Central memory CD4-positive, alpha-beta T cell (primary cell): Measurements from ENCODE around the gene TMEM72.

ENCODE experiments used
- DNase-seq: peaks from one replicate; pipeline ENCODE4 v3.0.0; 2022

The TMEM72 gene

GRCh38 chr10:44956717-44957706, 45.9 kb downstream of the TMEM72 start:
- DNase-seq: no peak

GRCh38 chr10:44958196-44958897, 47.2 kb downstream of the TMEM72 start:
- no peak for DNase-seq

GRCh38 chr10:44958898-44959246, 47.7 kb downstream of the TMEM72 start:
- no peak for DNase-seq

GRCh38 chr10:44959247-44960087, 48.3 kb downstream of the TMEM72 start, which contains the start of gene RASSF4:
TSS of gene RASSF4 (plus strand) at chr10:44959802. CDS start at chr10:44970203, 10,401 bp downstream.
- peak; percentile 87 for DNase-seq

- DNase-seq: no peak
Observed at GRCh38 chr10:44960088-44960460, 48.9 kb downstream of the TMEM72 start.

- DNase-seq: no peak
Observed at GRCh38 chr10:44960482-44961229, 49.5 kb downstream of the TMEM72 start.

- DNase-seq: no peak
Observed at GRCh38 chr10:44961230-44961571, 50.1 kb downstream of the TMEM72 start.

- no peak for DNase-seq
Observed at GRCh38 chr10:44961931-44962750, 51.0 kb downstream of the TMEM72 start.

GRCh38 chr10:44962870-44963738, 52.0 kb downstream of the TMEM72 start:
- no peak for DNase-seq

- no peak for DNase-seq
Observed at GRCh38 chr10:44963772-44964633, 52.9 kb downstream of the TMEM72 start.

GRCh38 chr10:44965104-44965503, 54.0 kb downstream of the TMEM72 start:
- DNase-seq: no peak

GRCh38 chr10:44965651-44966097, 54.5 kb downstream of the TMEM72 start:
- no peak for DNase-seq

- DNase-seq: no peak
Observed at GRCh38 chr10:44966129-44966815, 55.1 kb downstream of the TMEM72 start.

GRCh38 chr10:44966816-44967509, 55.8 kb downstream of the TMEM72 start:
- no peak for DNase-seq

GRCh38 chr10:44967616-44968015, 56.5 kb downstream of the TMEM72 start:
- no peak for DNase-seq

GRCh38 chr10:44968091-44968490, 57.0 kb downstream of the TMEM72 start:
- DNase-seq: no peak

- no peak for DNase-seq
Observed at GRCh38 chr10:44968500-44969400, 57.6 kb downstream of the TMEM72 start.
